ENCODE data around the gene LINGO3.
A peak's percentile ranks its signal among the peaks of the same experiment; 100 is the strongest.

The LINGO3 gene

DNA sequence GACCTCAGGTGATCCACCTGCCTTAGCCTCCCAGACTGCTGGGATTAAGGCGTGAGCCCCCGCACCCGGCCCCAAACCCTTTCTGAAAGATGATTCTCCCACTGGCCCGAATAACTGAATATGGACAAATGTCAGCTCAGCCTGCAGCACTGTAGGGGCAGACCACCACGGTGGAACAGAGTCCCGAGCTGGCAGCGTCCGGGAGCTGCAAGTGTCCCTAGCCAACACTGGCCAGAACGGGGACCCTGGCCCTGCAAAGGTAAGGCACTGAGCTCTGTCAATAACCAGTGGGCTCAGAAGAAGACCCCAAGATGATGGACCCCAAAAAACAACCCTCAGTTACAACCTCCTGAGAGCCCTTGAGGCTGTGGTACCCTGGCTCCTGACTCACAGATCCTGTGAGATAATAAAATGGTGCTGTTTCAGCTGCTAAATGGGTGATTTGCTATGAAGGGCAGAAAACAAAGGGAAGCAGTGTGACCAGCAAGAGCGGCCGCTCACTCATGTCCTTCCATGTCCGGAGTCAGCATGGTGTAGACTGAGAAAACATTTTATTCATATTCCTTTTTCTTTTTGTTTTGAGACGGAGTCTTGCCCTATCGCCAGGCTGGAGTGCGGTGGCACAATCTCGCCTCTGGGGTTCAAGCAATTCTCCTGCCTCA, 18.9 kb upstream of the LINGO3 start:
- DNase-seq = no peak

DNA sequence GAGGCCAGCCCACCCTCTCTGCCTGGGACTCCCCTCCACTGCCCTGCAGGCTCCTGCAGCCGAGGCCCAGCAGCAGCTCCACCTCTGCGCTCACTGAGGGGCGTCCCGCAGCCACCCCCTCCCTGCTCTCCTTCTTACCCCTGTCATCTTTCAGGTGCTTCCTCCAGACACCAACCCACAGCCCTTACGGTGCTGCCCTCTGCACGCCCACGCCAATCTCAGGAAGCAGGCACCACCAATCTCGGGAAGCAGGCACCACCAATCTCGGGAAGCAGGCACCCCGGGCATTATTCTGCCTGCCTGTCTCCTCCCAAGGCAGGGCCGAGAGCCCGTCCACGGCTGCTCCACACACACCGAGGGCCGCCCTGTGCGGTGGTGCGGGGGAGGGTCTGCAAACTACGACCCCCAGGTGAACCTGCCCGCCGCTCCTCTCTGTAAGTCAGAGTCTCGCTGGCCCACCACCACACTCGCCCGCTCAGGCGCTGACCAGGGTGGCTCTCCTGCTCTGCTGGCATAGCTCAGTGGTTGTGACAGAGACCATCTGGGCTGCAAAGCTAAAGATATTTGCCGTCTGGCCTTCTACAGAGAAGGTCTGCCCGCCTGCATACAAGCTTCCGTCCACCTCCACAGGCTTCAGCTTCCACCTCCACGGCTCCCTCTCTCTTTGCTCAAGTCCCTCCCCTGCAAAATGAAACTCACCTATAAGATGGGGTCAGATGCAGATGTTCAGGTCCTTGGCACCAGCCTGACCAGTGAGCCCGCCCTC, 17.5 kb upstream of the LINGO3 start:
- no peak for DNase-seq

DNA sequence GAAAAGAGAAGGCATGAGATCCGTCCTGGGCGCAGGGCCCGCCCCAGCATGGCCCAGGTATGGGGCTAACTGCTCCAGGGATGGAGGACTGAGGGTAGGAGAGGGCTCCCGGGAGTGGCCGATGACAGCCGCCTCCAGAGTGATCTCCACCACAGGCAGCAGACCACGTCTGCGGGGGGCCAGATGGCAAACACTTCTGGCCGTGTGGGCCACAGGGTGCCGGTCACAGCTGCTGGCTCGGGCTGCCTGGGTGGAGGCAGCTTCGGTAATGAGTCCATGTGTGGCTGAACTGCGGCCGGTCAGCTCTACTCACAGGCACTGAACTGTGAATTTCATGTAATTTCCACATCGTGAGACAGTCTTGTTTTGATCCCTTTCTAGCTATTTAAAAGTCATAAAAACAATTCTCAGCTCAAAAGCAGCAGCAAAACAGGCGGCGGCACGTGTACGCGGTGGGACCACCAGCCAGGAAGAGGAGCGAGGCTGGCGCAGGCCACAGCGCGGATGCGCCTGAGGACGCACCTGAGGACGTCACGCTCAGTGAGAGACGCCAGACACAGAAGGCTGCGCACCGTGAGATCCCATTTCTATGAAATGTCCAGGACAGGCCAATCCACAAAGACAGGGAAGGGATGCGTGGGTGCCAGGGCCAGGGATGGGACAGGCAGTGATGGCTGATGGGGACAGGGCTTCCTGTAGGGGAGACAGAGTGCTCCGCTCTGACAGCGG, 16.4 kb upstream of the LINGO3 start:
- no peak for DNase-seq

DNA sequence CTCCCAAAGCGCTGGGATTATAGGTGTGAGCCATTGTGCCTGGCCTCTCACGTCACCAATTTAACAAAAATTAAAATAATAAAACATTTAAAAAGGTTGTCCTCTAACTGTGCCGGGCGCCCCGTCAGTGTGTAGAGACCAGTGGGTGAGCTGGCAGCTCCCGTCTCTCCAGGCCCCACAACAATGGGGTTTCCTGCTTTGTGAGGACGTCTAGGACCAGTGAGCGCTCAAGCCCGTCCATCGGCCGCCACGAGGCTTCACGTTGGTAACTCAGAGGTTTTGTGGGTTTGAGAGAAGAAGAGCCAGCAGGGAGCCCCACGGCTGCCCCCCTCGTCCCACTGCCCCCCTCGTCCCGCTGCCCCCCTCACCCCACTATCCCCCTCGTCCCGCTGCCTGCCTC, 15.8 kb upstream of the LINGO3 start:
- no peak for DNase-seq

DNA sequence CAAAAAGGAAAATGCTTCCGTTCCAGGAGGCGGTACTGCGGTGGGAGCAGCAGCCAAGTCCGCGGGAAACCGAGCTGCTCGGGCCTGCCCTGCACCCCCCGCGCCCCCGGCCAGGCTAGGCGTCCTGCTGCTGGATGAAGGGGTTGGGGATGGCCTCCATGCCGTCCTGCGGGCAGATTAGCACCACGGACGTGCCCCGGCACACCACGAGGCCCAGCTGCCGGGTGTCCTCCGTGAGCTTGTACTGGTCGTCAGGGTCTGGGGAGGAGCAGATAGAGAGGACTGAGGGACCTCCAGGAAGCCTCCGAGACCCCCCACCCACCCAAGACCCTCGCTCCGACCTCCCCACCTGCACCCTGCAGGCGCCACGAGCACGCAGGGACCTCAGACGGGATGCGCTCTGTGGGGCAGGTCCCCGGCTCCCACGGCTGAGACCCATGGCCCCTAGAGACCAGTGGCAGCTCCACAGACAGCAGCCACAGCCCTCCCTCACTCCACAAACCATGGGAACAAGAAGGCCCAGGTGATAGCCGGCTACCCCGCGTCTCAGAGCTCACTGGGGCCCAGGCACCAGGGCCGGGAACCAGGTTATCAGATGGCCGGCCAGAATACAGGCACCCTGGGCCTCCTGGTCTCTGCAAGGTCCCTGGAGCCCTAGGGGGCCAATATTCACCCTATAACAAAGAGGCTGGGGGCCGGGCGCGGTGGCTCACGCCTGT, 13.8 kb upstream of the LINGO3 start:
- no peak for DNase-seq

DNA sequence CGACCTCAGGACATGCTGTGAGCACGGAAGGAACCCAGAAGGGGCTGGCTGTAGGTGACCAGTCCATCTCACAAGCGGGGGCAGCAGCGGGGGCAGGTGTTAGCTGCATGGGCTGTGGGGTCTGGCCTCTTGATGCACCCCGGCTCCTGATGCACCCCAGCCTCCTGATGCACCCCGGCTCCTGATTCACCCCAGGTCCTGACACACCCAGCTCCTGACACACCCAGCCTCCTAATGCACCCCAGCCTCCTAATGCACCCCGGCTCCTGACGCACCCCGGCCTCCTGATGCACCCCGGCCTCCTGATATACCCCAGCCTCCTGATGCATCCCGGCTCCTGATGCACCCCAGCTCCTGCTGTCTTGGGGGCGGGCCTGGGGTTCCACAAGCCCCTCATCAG, 13.0 kb upstream of the LINGO3 start:
- no peak for DNase-seq

DNA sequence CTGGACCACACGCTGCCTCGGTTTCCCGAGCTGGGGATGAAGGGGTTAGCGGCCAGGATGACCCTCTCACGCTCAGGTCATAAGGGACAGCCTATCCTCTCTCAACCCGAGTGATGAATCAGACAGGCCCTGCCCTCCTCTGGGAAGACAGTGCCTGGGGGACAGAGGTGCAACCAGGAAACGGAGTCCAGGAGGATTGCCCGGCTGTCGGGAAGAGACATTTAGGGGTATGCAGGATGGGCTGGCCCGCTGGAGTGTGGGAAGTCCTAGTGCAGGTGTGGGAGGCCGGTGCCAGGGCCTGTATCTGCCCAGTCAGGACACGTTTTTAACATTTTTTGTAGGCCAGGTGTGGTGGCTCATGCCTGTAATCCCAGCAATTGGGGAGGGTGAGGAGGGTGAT, 12.1 kb upstream of the LINGO3 start:
- no peak for DNase-seq

DNA sequence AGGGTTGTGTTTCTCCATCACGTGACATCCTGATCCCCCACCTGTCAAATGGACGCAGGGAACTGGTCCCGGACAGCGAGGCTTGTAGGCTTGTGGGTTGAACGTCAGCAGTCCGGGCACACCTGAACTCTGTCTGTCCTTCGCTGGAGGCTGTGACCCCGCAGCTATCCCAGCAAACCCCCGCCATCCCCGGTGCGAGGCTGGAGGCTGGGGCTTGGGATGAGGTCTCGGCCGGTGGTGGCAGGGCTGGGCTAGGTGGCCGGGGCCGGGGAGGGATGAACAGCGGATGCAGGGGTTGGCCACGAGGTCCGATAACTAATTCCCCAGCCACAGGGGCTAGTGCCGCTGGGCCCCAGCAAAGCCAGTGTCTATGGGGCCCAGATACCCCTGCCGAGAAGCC, 11.6 kb upstream of the LINGO3 start:
- DNase-seq = no peak

DNA sequence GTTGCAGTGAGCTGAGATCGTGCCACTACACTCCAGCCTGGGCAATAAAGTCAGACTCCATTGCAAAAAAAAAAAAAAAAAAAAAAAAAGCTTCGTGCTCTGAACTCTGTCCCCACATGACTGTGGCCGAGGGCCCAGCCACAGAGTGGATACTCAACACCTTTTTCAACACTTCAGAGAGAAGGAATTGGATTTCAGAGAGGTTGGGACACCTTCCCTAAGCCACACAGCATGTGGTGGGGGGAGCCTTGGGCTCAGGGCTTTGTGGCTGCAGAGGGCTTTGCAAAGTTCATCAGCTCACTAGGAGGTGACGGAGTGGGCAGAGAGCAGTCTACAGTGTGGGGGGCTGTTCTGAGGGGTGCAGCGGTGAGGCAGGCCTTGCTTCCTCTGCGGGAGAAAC, 11.0 kb upstream of the LINGO3 start:
- no peak for DNase-seq

DNA sequence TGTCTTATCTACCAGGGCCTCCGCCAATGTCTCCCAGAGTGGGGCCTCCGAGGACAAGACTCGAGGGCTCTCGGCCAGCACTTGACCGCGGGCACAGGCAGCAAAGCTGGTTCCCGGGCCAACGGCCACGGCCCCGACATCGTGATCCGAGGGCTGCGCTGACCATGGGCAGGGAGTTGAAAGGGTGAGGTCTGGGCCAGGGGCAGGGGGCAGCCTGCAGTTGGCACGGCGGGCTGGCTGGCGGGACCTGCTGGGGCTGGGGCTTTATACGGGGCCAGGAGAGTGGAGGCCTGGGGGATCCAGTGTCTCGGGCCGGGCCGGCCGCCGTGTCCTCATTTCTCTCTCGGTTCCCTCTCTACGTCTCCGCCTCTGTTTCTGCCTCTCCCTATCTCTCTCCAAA, 9.8 kb upstream of the LINGO3 start:
- DNase-seq = no peak

DNA sequence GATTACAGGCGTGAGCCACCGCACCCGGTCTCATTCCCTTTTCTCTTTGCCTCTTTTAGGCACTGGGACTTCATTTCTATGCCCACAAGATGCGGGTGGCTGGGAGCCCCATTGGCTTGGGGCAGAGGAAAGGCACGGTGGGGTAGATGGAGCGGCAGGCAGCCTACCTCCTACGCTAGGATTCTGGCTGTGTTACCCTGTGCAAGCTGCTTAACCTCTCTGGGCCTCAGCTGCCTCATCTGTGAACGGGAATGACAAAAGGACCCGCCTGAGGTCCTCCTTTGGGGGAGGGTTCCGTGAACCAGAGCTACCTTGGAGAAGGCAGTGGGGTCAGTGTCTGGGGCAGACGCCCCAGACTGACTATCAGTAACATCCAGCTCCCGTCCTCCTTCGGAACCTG, 9.3 kb upstream of the LINGO3 start:
- no peak for DNase-seq

DNA sequence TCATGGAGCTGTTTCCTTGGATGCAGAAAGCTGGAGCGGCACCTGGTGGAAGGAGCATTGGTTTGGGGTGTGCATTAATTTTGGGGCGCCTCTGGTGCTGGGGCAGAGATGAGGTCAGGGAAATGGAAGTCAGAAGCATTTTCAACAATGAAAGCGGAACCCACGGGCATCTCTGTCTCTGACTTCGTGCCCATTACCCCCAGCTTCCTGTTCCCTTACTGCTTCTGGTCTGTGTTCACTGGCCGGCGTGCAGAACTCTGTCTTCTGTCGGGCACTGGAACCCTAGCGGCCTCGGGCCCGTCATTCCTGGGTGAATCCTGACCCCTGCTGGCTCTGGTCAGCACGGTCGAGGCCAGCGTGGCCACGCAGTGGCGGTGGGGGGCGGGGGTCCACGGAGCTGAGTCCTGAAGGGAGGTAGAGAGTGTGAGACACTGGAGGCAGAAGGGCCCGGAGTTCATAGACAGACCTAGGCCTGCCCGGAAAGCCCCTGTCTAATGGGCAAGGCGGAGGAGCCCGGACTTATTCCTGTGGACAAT, 7.9 kb upstream of the LINGO3 start:
- DNase-seq = peak; percentile 38

DNA sequence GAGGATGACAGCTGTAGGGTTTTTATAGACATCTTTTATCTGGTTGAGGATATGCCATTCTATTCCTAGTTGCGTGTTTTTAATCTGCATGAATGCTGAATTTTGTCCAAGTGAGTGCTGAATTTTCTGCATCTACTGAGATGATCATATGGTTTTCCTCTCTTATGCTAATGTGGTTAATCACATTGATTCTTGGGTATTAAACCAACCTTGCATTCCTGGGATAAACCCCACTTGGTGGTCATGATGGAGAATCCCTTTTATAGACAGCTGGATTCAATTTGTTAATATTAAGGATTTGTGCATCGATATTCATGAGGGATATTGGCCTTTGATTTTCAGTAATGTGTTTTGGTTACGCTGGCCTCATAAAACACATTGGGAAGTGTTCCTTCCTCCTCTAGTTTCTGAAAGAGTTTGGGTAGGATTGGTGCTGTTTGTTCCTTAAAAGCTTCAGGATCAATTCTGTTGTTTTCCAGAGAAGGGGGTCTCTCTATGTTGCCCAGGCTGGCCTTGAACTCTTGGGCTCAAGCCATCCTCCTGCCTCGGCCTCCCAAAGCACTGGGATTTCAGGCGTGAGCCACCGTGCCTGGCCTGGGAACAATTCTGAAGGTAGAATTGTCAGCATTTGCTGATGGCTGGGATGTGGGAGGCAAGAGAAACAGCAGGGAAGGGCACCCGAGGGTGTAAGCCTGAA, 7.3 kb upstream of the LINGO3 start:
- no peak for DNase-seq

DNA sequence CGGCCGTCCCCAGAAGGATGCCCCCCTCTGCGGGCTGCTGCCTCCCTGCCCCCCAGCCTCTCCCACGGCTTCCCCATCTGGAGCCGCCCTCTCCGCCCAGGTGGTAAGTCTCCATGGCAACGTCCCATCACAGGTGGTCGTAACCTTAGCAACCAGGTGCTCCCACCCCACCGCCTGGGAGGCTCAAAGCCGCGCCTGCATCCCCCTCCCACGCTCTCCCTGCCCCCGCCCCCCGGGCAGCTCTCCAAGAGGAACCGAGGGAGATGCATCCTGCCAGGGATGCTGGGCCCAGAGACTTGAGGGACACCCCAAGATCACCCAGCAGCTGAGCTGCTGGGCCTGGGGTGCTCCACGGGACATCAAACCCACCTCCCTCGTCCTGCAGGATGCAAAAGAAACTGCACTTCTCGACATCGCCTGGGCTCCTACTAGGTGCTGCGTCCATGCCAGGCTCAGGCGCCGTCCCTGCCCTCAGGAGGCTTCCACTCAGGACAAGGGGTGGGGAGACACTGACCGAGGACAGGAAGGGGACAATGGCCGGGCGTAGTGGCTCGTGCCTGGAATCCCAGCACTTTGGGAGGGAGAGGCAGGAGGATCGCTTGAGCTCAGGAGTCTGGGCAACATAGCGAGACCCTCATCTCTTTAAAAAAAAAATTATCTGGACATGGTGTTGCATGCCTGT, 5.0 kb upstream of the LINGO3 start:
- DNase-seq = no peak

DNA sequence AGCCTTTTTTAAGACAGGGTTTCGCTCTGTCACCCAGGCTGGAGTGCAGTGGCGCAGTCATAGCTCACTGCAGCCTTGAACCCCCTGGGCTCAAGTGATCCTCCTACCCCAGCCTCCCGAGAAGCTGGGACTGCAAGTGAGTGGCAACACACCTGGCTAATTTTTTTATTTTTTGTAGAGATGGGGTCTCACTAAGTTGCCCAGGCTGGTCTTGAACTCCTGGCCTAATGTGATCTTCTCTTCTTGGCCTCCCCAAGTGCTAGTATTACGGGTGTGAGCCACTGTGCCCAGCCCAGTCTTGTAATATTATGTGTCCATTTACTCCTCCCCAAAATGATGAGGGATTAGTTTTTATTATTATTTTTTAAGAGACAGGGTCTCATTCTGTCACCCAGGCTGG, 3.1 kb upstream of the LINGO3 start:
- no peak for DNase-seq

DNA sequence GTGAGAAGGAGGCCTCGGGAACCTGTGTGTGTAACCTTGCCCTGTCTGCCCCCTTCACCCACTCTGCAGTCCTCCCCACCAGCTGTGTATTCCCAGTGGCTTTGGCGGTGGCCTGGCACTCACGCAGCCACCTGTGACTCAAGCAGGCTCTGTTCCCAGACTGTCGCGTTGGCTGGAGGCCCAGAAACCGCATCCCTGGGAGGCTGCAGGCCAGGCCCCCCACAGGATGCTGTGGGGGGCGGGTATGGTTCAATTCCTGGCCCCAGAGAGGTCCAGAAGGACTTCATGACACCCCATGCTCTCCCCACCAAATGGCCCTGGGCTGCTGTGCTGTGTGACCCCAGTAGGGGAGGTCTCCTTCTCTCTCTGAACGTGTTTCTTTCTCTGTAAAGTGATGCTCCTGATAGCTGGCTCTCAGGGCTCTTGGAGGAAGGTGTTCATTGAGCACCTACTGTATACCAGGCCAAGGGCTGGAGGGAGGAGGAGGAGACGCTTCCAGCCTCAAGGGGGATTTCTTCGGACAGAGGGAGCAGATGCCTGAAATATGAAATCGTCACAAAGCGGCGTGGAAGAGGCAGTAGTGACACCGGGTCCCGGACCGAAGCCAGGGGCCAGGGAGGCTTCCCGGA, 1.9 kb upstream of the LINGO3 start:
- DNase-seq = no peak

DNA sequence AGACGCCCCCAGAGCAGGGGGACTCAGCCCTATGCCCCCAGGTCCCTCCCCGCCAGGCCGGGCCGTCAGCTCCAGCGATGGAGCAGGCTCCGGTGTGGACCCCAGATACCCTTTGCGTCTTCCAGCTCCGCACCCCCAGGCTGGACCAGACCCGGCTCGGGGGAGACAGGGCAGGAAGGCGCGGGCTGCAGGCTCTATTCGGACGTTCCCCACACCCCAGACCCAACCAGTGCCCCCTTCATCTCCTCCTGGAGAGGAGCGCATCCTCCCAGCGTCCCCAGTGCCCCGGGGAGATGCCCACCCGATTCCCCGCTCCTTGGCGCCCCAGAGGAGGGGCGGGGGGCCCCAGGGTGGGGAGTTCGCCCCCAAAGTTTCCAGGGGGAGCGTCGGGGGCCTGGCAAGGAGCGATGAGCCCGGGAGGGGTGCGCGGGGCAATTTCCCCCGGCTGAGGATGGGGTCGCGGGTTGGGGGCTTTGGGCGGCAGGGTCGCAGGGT, 389 bp downstream of the LINGO3 start:
- DNase-seq = no peak

DNA sequence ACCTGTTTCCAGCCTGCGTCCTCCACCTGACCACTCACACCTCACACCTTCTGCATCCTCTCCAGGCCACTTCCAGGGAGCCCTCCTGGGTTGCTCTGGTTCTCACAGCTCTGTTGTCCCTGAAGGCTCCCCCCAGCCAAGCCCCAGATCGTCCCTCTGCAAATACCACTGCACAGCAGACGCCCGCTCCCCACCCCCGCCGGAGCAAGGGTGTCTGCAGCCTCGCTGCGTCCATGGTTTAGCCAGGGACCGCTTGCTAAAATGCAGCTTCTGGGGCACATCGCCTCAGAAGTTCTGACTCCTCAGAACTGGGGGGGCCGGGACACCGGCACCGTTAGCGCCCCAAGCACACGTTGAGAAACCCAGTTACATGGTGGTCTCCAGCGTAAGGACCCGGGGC, 983 bp downstream of the LINGO3 start:
- no peak for DNase-seq

DNA sequence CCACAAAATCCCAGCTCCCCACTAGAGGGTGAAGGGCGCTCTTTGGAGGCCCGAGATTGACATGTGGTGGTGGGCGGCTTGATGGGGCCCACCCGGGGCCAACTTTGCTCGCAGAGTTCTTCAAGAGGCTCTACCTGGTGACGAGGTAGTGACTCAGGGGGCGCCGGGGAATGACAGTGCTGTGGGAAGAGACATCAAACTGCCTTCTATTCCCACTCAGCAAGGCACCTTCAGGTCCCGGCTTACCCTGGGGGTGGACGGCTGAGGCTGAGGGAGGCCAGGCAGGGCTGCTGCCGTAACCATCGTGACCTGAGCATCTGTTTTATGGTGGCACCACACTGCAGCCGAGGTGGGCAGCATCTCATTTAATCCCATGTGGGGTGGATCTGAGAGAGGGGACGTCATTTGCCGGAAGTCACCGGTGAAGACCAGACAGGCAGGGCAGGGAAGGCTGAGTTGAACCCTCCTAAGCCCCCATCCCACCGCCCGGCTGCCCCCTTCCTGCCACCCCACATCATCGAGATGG, 1.6 kb downstream of the LINGO3 start:
- no peak for DNase-seq

DNA sequence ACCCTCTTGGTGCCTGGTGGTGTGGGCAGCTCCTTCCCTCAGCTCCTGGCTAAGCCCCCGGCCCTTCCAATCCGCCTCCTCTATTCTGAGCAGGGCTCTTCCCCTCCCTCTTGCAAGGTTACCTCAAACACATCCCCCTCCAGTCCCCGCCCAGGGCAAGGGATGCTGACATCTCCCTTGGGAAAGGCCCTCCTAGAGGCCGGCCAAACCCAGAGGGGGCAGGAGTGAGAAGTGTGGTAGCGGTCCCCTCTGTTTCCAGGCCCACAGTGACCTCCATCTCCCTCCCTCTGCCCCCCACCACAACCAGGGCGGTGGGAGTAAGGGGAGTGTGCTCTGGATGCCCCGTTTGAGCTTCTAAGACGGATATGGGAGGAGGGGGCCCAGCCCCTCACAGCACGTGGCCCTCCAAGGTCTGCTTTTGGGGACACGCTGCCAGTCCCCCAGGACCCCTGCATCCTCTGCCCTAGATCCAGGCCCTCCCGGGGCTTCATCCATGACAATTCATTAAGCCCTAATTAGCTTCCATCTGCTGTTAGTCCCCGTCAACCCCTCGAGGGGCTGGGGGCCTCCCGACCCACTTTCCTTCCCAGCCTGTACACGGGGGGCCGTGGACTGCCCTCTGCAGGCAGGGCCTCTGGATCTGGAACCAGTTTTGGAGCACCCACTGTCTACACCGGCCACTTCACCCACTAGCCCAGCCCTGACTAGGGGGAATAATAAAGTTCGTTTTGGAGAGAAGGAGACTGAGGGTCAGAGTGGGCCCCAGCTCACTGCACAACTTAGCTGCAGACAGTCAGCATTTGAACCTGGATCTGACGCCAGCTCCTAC, 2.3 kb downstream of the LINGO3 start:
- DNase-seq = no peak

All from activated gamma-delta T cell treated with Interleukin-2 at 50 U/mL for 16 hours (primary cell).